Parathyroid adenoma (tissue), 2 donors: ENCODE measurements around the gene GPR27.

Experiments
- H2AFZ ChIP-seq: fragments of 300-600 bp; sonication (generic); one replicate; pipeline ENCODE4 v1.7.0; 2017; ENCODE audit warnings: antibody characterized with exemption, mild to moderate bottlenecking
- H3K27ac ChIP-seq: fragments of 300-600 bp; sonication (generic); one replicate; pipeline ENCODE4 v1.7.0; 2017
- H3K27me3 ChIP-seq: fragments of 300-600 bp; sonication (generic); one replicate; pipeline ENCODE4 v1.7.0; 2017; ENCODE audit warnings: low read length; ENCODE audit not compliant: control insufficient read depth, insufficient read depth
- H3K36me3 ChIP-seq: fragments of 300-600 bp; sonication (generic); one replicate; pipeline ENCODE4 v1.7.0; 2017; ENCODE audit warnings: low read length; ENCODE audit not compliant: control insufficient read depth, insufficient read depth
- H3K4me1 ChIP-seq: fragments of 300-600 bp; sonication (generic); one replicate; pipeline ENCODE4 v1.7.0; 2017; ENCODE audit warnings: control low read depth
- H3K4me2 ChIP-seq: fragments of 300-600 bp; sonication (generic); one replicate; pipeline ENCODE4 v1.7.0; 2017; ENCODE audit warnings: low read length
- H3K4me3 ChIP-seq: fragments of 300-600 bp; sonication (generic); one replicate; pipeline ENCODE4 v1.7.0; 2017; ENCODE audit warnings: low read depth, low read length
- H3K79me2 ChIP-seq: fragments of 300-600 bp; sonication (generic); one replicate; pipeline ENCODE4 v1.7.0; 2017; ENCODE audit warnings: control low read depth
- H3K9ac ChIP-seq: fragments of 300-600 bp; sonication (generic); one replicate; pipeline ENCODE4 v1.7.0; 2017; ENCODE audit warnings: mild to moderate bottlenecking
- H3K9me3 ChIP-seq: fragments of 300-600 bp; sonication (generic); one replicate; pipeline ENCODE4 v1.7.0; 2017; ENCODE audit warnings: low read length; ENCODE audit not compliant: control insufficient read depth
- TF ChIP-seq, protein P1 (sequence below): fragments of 300-600 bp; sonication (generic); IDR thresholded peaks from one replicate; pipeline ENCODE4 v1.7.0; 2017; ENCODE audit warnings: antibody characterized with exemption, mild to moderate bottlenecking
- donor health status: primary hyperparathyroidism.

GPR27 gene

GRCh38 chr3:71742621-71743020 is 11.0 kb upstream of the GPR27 start:
- Histone ChIP-seq H3K36me3 (no peaks in the 10 kb centered on the region), H3K9me3 (no peaks in the 10 kb centered on the region), H3K4me1 (no peaks in the 10 kb centered on the region), H2AFZ (no peak overlapping the region), H3K4me2 (no peak overlapping the region), H3K27me3 (no peaks in the 10 kb centered on the region), H3K4me3 (no peak overlapping the region), H3K27ac (no peak overlapping the region), H3K9ac (no peak overlapping the region), H3K79me2 (no peaks in the 10 kb centered on the region)
- TF ChIP-seq, protein P1, sequence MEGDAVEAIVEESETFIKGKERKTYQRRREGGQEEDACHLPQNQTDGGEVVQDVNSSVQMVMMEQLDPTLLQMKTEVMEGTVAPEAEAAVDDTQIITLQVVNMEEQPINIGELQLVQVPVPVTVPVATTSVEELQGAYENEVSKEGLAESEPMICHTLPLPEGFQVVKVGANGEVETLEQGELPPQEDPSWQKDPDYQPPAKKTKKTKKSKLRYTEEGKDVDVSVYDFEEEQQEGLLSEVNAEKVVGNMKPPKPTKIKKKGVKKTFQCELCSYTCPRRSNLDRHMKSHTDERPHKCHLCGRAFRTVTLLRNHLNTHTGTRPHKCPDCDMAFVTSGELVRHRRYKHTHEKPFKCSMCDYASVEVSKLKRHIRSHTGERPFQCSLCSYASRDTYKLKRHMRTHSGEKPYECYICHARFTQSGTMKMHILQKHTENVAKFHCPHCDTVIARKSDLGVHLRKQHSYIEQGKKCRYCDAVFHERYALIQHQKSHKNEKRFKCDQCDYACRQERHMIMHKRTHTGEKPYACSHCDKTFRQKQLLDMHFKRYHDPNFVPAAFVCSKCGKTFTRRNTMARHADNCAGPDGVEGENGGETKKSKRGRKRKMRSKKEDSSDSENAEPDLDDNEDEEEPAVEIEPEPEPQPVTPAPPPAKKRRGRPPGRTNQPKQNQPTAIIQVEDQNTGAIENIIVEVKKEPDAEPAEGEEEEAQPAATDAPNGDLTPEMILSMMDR, result no peak

DNA sequence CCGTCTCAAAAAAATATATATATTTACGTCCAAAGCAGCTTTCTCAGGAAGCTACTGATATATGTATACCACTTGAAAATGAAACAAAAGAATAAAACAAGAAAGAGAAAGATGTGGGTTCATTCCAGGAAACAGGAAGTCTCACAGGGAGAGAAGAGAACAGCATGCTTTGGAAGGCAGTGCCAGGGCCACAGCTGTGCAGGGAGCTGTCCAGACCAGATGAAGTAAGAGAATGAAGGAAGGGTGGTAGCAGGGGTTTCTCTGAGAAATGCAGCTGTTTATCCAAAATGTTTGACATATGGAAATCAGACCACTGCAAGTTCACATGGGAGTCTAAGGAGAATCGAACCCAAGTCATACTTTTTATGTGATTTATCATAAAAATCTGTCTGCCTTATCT is 8.9 kb upstream of the GPR27 start:
- no peak overlapping the region for H2AFZ ChIP-seq
- H3K27me3 ChIP-seq, result no peaks in the 10 kb centered on the region
- TF ChIP-seq, protein P1, result no peak
- no peak overlapping the region for H3K9ac ChIP-seq
- H3K4me3 ChIP-seq, result no peak overlapping the region
- no peaks in the 10 kb centered on the region for H3K79me2 ChIP-seq
- H3K4me1 ChIP-seq, result no peaks in the 10 kb centered on the region
- H3K36me3 ChIP-seq, result no peaks in the 10 kb centered on the region
- no peak overlapping the region for H3K4me2 ChIP-seq
- H3K9me3 ChIP-seq, result no peaks in the 10 kb centered on the region
- no peak overlapping the region for H3K27ac ChIP-seq

- Histone ChIP-seq H3K27me3 (no peaks in the 10 kb centered on the region), H3K4me1 (no peaks in the 10 kb centered on the region), H3K4me2 (no peak overlapping the region), H3K9ac (no peak overlapping the region), H3K9me3 (no peaks in the 10 kb centered on the region), H3K27ac (no peak overlapping the region), H3K79me2 (peaks cover 2% of the 10 kb centered on the region), H3K36me3 (no peaks in the 10 kb centered on the region), H2AFZ (no peak overlapping the region), H3K4me3 (no peak overlapping the region)
- TF ChIP-seq, protein P1, result no peak
Observed at GRCh38 chr3:71751602-71752001, 2.1 kb upstream of the GPR27 start.

DNA sequence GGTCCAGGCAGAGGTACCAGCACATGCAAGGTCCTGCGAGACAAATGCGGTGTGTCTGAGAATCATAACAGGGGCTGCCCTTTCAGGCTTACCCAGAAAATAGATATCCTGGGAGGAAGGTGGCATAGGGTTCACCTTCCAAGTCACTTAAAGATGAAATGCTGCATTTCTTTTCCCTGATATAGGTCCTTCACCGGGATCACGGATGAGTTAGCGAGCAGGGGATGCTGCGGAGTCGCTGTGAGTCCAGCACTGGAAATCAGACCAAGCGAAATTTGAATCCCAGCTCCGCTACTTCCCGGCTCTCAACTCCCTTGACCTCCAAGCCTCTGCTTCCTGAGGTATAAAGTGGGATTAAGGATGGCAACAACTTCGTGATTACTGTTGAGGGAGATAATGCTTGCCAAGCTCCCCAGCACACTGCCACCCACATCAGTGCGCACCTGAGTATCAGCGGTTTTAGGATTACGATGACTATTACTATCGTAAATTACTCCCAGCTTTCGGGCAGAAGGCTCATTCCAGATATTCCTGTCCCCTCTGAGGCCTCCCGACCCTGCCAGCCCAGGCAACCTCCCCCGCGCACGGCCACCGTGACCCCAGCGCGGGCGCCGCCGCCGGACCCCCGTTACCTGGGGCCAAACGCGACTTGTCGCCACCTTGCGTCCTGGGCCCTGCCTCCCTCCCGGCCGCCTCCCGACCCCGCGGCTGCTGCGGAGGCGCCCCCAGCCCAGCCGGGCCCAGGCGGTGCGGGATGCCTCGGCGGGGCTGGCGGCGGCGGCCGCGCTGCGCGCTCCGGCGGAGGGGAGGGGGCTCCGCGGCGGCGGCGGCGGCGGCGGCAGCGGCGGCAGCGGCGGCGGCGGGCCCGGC is 589 bp upstream of the GPR27 start:
- TF ChIP-seq, protein P1, result no peak
- no peak overlapping the region for H3K9ac ChIP-seq

More for the DNA sequence above, 589 bp upstream of the GPR27 start:
- Histone ChIP-seq H3K4me2 (peak overlapping the region; percentile 87), H3K4me1 (no peaks in the 10 kb centered on the region), H2AFZ (peak overlapping the region; percentile 68), H3K9me3 (no peaks in the 10 kb centered on the region), H3K79me2 (peaks cover 2% of the 10 kb centered on the region), H3K4me3 (peak overlapping the region; percentile 61), H3K27me3 (no peaks in the 10 kb centered on the region), H3K36me3 (no peaks in the 10 kb centered on the region), H3K27ac (peak overlapping the region; percentile 43)
